ENCODE data around the gene EIF4B. TPM values are rescaled to one million over a fixed set of nuclear protein-coding genes. Genes with fewer than 3 reads are reported as not detected.

EIF4B gene
- polyA plus RNA-seq, 1 of the 3 experiments (the other 2 are of a cell fraction), result 267 TPM

DNA sequence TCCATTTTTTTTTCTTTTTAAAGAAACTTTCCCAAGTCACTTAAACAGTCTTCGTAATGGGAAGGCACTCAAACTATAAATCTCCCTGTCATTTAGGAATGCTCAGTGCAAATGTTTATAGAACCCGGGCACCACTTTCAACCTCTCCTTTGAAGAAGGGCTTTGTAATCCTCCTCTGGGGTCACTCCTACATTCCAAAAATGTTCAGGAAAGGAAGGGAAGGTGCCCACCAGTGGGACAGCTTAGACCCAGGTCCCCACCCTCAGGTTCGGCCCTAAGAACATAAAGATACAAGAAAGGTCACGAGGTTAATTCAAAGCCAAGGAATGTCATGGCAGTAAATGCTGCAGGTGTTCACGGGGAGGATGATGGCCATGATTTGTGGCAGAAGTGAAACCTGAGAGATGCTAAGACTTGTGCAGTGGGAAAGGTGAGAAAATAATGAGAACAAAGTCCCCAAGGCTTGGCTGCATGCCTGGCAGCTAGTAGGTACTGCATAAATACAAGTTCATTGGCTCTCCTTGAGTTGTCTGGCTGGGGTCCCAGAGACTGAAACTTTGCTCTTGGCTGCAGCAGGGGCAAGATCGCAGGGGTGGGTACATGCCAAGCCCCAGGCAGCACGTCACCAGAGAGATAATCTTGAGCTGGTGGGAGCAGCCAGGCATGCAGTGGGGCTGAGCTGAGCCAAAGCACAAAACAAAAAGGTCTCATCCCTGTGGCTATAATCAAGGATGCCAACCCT lies 36.3 kb upstream of the EIF4B start:
- Histone ChIP-seq H4K20me1 (ENCODE audit: insufficient read depth) (no peaks in the 10 kb centered on the region), H3K4me3 (ENCODE audit: low read depth in 2 of 2, low read length in 1 of 2) (no peak overlapping the region), H3K9ac (no peak overlapping the region), H3K27ac (ENCODE audit: low read depth in 2 of 2, low read length in 1 of 2) (no peak overlapping the region), H3K36me3 (replicated peaks in 1 of 2; ENCODE audit: control insufficient read depth in 1 of 2, insufficient read depth in 2 of 2, low read length in 1 of 2) (no peaks in the 10 kb centered on the region), H3K79me2 (ENCODE audit: insufficient read depth) (no peaks in the 10 kb centered on the region), H3K4me1 (ENCODE audit: control insufficient read depth in 1 of 2, insufficient read depth in 2 of 2, low read depth in 1 of 2, low read length in 1 of 2) (peaks cover 0 to 12% of the 10 kb centered on the region in 2 experiments; a peak in 2 of 4 replicates), H3K27me3 (ENCODE audit: insufficient read depth) (no peaks in the 10 kb centered on the region), H2AFZ (ENCODE audit: low read depth) (no peak overlapping the region), H3K4me2 (no peak overlapping the region), H3K9me2 (no peaks in the 10 kb centered on the region), H3F3A (replicated peaks; ENCODE audit: insufficient read depth) (peaks cover 8% of the 10 kb centered on the region), H3K9me3 (no peaks in the 10 kb centered on the region)
- no peak for DNase-seq
- POLR2A ChIA-PET, result no interaction called here
- 54% methylated on average over 7 of the region's 7 CpGs for WGBS (ENCODE audit: low lambda C conversion rate)
- CTCF ChIA-PET, result interaction anchor here (1.0 to 3.5 kb wide), 5 partner anchors 10 to 90 kb away, joined by 4 to 20 read pairs (median 6); no protein-coding TSS in a partner anchor
- TF ChIP-seq POLR2AphosphoS5 (IDR thresholded peaks at IDR 0.05; ENCODE audit: low read depth, low read length) (no peak), TCF12 (IDR thresholded peaks at IDR 0.05) (no peak), FOXM1 (IDR thresholded peaks at IDR 0.05; ENCODE audit: low read depth) (no peak), TAF1 (IDR thresholded peaks at IDR 0.05; ENCODE audit: borderline replicate concordance, low read depth, low read length) (no peak), FOSL2 (IDR thresholded peaks at IDR 0.05; ENCODE audit: borderline replicate concordance, low read depth) (no peak)
- TF ChIP-seq, protein P1, sequence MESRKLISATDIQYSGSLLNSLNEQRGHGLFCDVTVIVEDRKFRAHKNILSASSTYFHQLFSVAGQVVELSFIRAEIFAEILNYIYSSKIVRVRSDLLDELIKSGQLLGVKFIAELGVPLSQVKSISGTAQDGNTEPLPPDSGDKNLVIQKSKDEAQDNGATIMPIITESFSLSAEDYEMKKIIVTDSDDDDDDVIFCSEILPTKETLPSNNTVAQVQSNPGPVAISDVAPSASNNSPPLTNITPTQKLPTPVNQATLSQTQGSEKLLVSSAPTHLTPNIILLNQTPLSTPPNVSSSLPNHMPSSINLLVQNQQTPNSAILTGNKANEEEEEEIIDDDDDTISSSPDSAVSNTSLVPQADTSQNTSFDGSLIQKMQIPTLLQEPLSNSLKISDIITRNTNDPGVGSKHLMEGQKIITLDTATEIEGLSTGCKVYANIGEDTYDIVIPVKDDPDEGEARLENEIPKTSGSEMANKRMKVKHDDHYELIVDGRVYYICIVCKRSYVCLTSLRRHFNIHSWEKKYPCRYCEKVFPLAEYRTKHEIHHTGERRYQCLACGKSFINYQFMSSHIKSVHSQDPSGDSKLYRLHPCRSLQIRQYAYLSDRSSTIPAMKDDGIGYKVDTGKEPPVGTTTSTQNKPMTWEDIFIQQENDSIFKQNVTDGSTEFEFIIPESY (IDR thresholded peaks at IDR 0.05; ENCODE audit: borderline replicate concordance, low read depth), result no peak
- TF ChIP-seq, protein P2, sequence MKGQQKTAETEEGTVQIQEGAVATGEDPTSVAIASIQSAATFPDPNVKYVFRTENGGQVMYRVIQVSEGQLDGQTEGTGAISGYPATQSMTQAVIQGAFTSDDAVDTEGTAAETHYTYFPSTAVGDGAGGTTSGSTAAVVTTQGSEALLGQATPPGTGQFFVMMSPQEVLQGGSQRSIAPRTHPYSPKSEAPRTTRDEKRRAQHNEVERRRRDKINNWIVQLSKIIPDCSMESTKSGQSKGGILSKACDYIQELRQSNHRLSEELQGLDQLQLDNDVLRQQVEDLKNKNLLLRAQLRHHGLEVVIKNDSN (IDR thresholded peaks at IDR 0.05; ENCODE audit: borderline replicate concordance, low read depth), result no peak
- TF ChIP-seq, protein P3, sequence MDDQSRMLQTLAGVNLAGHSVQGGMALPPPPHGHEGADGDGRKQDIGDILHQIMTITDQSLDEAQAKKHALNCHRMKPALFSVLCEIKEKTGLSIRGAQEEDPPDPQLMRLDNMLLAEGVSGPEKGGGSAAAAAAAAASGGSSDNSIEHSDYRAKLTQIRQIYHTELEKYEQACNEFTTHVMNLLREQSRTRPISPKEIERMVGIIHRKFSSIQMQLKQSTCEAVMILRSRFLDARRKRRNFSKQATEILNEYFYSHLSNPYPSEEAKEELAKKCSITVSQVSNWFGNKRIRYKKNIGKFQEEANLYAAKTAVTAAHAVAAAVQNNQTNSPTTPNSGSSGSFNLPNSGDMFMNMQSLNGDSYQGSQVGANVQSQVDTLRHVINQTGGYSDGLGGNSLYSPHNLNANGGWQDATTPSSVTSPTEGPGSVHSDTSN (IDR thresholded peaks at IDR 0.05), result peak; percentile 49

- ChIA-PET POLR2A (no interaction called here), CTCF (interaction anchor here (0.9 to 3.5 kb wide), 4 partner anchors 9 to 92 kb away, joined by 3 to 20 read pairs (median 10); no protein-coding TSS in a partner anchor)
- Histone ChIP-seq H3K36me3 (replicated peaks in 1 of 2; ENCODE audit: control insufficient read depth in 1 of 2, insufficient read depth in 2 of 2, low read length in 1 of 2) (no peaks in the 10 kb centered on the region), H3K9me3 (no peaks in the 10 kb centered on the region), H3K4me2 (0 out of 2 replicates have a peak overlapping the region, but pooled peaks have one; percentile 7), H3K27ac (ENCODE audit: low read depth in 2 of 2, low read length in 1 of 2) (peak overlapping the region in 1 of 2 experiments; percentile 59; a peak in 2 of 4 replicates), H3K27me3 (ENCODE audit: insufficient read depth) (no peaks in the 10 kb centered on the region), H3K9ac (no peak overlapping the region), H3K4me1 (ENCODE audit: control insufficient read depth in 1 of 2, insufficient read depth in 2 of 2, low read depth in 1 of 2, low read length in 1 of 2) (peaks cover 0 to 28% of the 10 kb centered on the region in 2 experiments; a peak in 2 of 4 replicates), H4K20me1 (ENCODE audit: insufficient read depth) (no peaks in the 10 kb centered on the region), H2AFZ (ENCODE audit: low read depth) (peak overlapping the region; percentile 59; the same call in 1 of the 2 replicates), H3K4me3 (ENCODE audit: low read depth in 2 of 2, low read length in 1 of 2) (no peak overlapping the region), H3K79me2 (ENCODE audit: insufficient read depth) (no peaks in the 10 kb centered on the region), H3F3A (replicated peaks; ENCODE audit: insufficient read depth) (peaks cover 8% of the 10 kb centered on the region), H3K9me2 (no peaks in the 10 kb centered on the region)
- TF ChIP-seq, protein P4, sequence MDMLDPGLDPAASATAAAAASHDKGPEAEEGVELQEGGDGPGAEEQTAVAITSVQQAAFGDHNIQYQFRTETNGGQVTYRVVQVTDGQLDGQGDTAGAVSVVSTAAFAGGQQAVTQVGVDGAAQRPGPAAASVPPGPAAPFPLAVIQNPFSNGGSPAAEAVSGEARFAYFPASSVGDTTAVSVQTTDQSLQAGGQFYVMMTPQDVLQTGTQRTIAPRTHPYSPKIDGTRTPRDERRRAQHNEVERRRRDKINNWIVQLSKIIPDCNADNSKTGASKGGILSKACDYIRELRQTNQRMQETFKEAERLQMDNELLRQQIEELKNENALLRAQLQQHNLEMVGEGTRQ (IDR thresholded peaks at IDR 0.05; ENCODE audit: borderline replicate concordance, low read depth, low read length), result no peak
- TF ChIP-seq FOSL2 (IDR thresholded peaks at IDR 0.05; ENCODE audit: borderline replicate concordance, low read depth), result peak; percentile 43
- DNase-seq, result no peak
- 48% methylated on average over 8 of the region's 8 CpGs for WGBS (ENCODE audit: low lambda C conversion rate)
Observed at GRCh38 chr12:52971679-52972329, 34.5 kb upstream of the EIF4B start.
